H9 (cell line): Measurements from ENCODE around the gene TRAF5. TPM values are rescaled to one million over a fixed set of nuclear protein-coding genes. Genes with fewer than 3 reads are reported as not detected.

ENCODE experiments used
- DNase-seq: peaks from one replicate; pipeline ENCODE4 v3.0.0-alpha.2; 2017
- H2AFZ ChIP-seq: one replicate; pipeline ENCODE4 v1.6.1; 2013; ENCODE audit warnings: mild to moderate bottlenecking, low read length, control low read depth, moderate library complexity
- H2AK5ac ChIP-seq: 2 replicates; pipeline ENCODE4 v1.6.1; 2013; ENCODE audit warnings: low read length, control low read depth, mixed read lengths; ENCODE audit not compliant: insufficient read length
- H2BK120ac ChIP-seq: one replicate; pipeline ENCODE4 v1.6.1; 2013; ENCODE audit warnings: low read depth, mild to moderate bottlenecking, low read length, control low read depth, inconsistent platforms; ENCODE audit not compliant: poor library complexity, severe bottlenecking
- H2BK12ac ChIP-seq: 2 replicates; pipeline ENCODE4 v1.6.1; 2013; ENCODE audit warnings: low read length, control low read depth, mixed read lengths, low read depth; ENCODE audit not compliant: insufficient read length
- H2BK15ac ChIP-seq: 2 replicates; pipeline ENCODE4 v1.6.1; 2013; ENCODE audit warnings: low read depth, low read length, control low read depth
- H2BK20ac ChIP-seq: one replicate; pipeline ENCODE4 v1.6.1; 2013; ENCODE audit warnings: low read depth, mild to moderate bottlenecking, low read length, control low read depth, inconsistent platforms; ENCODE audit not compliant: poor library complexity, severe bottlenecking
- H2BK5ac ChIP-seq: 2 replicates; pipeline ENCODE4 v1.6.1; 2013; ENCODE audit warnings: low read length, control low read depth, mixed read lengths; ENCODE audit not compliant: insufficient read length
- H3K14ac ChIP-seq: 2 replicates; pipeline ENCODE4 v1.6.1; 2013; ENCODE audit warnings: low read length, control low read depth; ENCODE audit not compliant: insufficient read depth
- H3K18ac ChIP-seq: 2 replicates; pipeline ENCODE4 v1.6.1; 2013; ENCODE audit warnings: low read depth, mild to moderate bottlenecking, mixed read lengths, low read length, control low read depth; ENCODE audit not compliant: insufficient read length
- H3K23ac ChIP-seq: 2 replicates; pipeline ENCODE4 v1.6.1; 2013; ENCODE audit warnings: low read length, control low read depth, mixed read lengths, low read depth; ENCODE audit not compliant: insufficient read length
- H3K23me2 ChIP-seq: 2 replicates; pipeline ENCODE4 v1.6.1; 2013; ENCODE audit warnings: low read depth, mild to moderate bottlenecking, mixed read lengths, low read length, control low read depth; ENCODE audit not compliant: insufficient read length, poor library complexity, severe bottlenecking
- H3K27ac ChIP-seq: 2 replicates; pipeline ENCODE4 v1.5.1; 2013; ENCODE audit warnings: low read length, control low read depth, mixed read lengths, low read depth; ENCODE audit not compliant: insufficient read length
- H3K27me3 ChIP-seq: 2 replicates; pipeline ENCODE4 v1.6.1; 2013; ENCODE audit warnings: low read length, control low read depth, inconsistent platforms; ENCODE audit not compliant: insufficient read depth
- H3K4ac ChIP-seq: 2 replicates; pipeline ENCODE4 v1.6.1; 2013; ENCODE audit warnings: low read depth, mild to moderate bottlenecking, control low read depth, inconsistent platforms, low read length, moderate library complexity
- H3K4me1 ChIP-seq: 2 replicates; pipeline ENCODE4 v1.6.1; 2013; ENCODE audit warnings: low read length, control low read depth, inconsistent platforms; ENCODE audit not compliant: insufficient read depth
- H3K4me2 ChIP-seq: 2 replicates; pipeline ENCODE4 v1.6.1; 2013; ENCODE audit warnings: low read length, control low read depth, mixed read lengths; ENCODE audit not compliant: insufficient read length, insufficient read depth
- H3K56ac ChIP-seq: 2 replicates; pipeline ENCODE4 v1.6.1; 2013; ENCODE audit warnings: low read depth, mild to moderate bottlenecking, mixed read lengths, low read length, control low read depth; ENCODE audit not compliant: insufficient read length
- H3K79me1 ChIP-seq: 2 replicates; pipeline ENCODE4 v1.6.1; 2013; ENCODE audit warnings: low read depth, mild to moderate bottlenecking, moderate library complexity, low read length, control low read depth, inconsistent platforms; ENCODE audit not compliant: insufficient read depth, poor library complexity, severe bottlenecking
- H3K79me2 ChIP-seq: 2 replicates; pipeline ENCODE4 v1.6.1; 2013; ENCODE audit warnings: low read length, control low read depth, inconsistent platforms; ENCODE audit not compliant: insufficient read depth
- H3K9ac ChIP-seq: 2 replicates; pipeline ENCODE4 v1.6.1; 2013; ENCODE audit warnings: low read length, control low read depth, mixed read lengths; ENCODE audit not compliant: insufficient read length; ENCODE audit errors: extremely low read depth
- H3K9me3 ChIP-seq: one replicate; pipeline ENCODE4 v1.6.1; 2013; ENCODE audit warnings: low read depth, low read length, inconsistent platforms; ENCODE audit not compliant: control insufficient read depth
- H3T11ph ChIP-seq: one replicate; pipeline ENCODE4 v1.6.1; 2013; ENCODE audit warnings: mild to moderate bottlenecking, low read length, control low read depth, inconsistent platforms
- H4K20me1 ChIP-seq: one replicate; pipeline ENCODE4 v1.6.1; 2013; ENCODE audit not compliant: control insufficient read depth, insufficient read length, insufficient read depth
- H4K5ac ChIP-seq: 2 replicates; pipeline ENCODE4 v1.6.1; 2013; ENCODE audit warnings: low read depth, mild to moderate bottlenecking, mixed read lengths, low read length, control low read depth; ENCODE audit not compliant: insufficient read length
- H4K8ac ChIP-seq: replicated peaks from 2 replicates; pipeline ENCODE4 v1.6.1; 2013; ENCODE audit warnings: low read length, control low read depth, mixed read lengths, low read depth; ENCODE audit not compliant: insufficient read length
- H4K91ac ChIP-seq: 2 replicates; pipeline ENCODE4 v1.6.1; 2013; ENCODE audit warnings: low read depth, mild to moderate bottlenecking, moderate library complexity, mixed read lengths, low read length, control low read depth; ENCODE audit not compliant: insufficient read length
- H3K27ac Mint-ChIP-seq, 3 experiments: 2 replicates in 2 of 3; 3 replicates in 1 of 3; pipeline ENCODE4 v1.8.0; 2020 to 2021; ENCODE audit warnings: mixed read lengths in 3 of 3, mild to moderate bottlenecking in 1 of 3, moderate library complexity in 1 of 3
- H3K27me3 Mint-ChIP-seq: 2 replicates; pipeline ENCODE4 v1.8.0; 2021; ENCODE audit warnings: low read depth, mild to moderate bottlenecking, moderate library complexity, mixed read lengths
- H3K36me3 Mint-ChIP-seq, 3 experiments: 2 replicates in 2 of 3; 3 replicates in 1 of 3; pipeline ENCODE4 v1.8.0; 2020 to 2021; ENCODE audit warnings: low read depth in 3 of 3, mixed read lengths in 3 of 3; ENCODE audit not compliant: insufficient read depth in 1 of 3
- H3K4me1 Mint-ChIP-seq, 2 experiments: 2 replicates each; pipeline ENCODE4 v1.8.0; 2020; ENCODE audit warnings: mixed read lengths in 2 of 2
- H3K4me3 Mint-ChIP-seq, 2 experiments: 2 replicates in 1 of 2; 3 replicates in 1 of 2; pipeline ENCODE4 v1.8.0; 2020 to 2021; ENCODE audit warnings: mild to moderate bottlenecking in 2 of 2, mixed read lengths in 2 of 2, moderate library complexity in 1 of 2
- H3K9me3 Mint-ChIP-seq, 2 experiments: 2 replicates in 1 of 2; 3 replicates in 1 of 2; pipeline ENCODE4 v1.8.0; 2020; ENCODE audit warnings: mild to moderate bottlenecking in 2 of 2, mixed read lengths in 2 of 2, moderate library complexity in 1 of 2
- CTCF ChIP-seq: fragments of 200-600 bp; sonication (generic); conservative IDR thresholded peaks from 3 replicates; pipeline ENCODE4 v1.8.0; 2021; ENCODE audit warnings: antibody characterized with exemption, mild to moderate bottlenecking
- WGBS: extraction: QIAGEN DNeasy Blood & Tissue Kit; methylation state at CpG from one replicate; pipeline ENCODE4 v1.1.7; 2013; ENCODE audit warnings: missing lambda C conversion rate, low lambda C conversion rate, mixed read lengths; ENCODE audit not compliant: insufficient read length; ENCODE audit errors: extremely low coverage; 5-methylcytosine and 5-hydroxymethylcytosine counted together
- total RNA-seq: library from RNA; stranded (reverse); gene quantifications from 2 replicates; pipeline ENCODE4 v1.2.1, GENCODE V29; 2021

Gene TRAF5
- total RNA-seq, 1 experiment from 2014 or later, result 19.1 TPM

DNA sequence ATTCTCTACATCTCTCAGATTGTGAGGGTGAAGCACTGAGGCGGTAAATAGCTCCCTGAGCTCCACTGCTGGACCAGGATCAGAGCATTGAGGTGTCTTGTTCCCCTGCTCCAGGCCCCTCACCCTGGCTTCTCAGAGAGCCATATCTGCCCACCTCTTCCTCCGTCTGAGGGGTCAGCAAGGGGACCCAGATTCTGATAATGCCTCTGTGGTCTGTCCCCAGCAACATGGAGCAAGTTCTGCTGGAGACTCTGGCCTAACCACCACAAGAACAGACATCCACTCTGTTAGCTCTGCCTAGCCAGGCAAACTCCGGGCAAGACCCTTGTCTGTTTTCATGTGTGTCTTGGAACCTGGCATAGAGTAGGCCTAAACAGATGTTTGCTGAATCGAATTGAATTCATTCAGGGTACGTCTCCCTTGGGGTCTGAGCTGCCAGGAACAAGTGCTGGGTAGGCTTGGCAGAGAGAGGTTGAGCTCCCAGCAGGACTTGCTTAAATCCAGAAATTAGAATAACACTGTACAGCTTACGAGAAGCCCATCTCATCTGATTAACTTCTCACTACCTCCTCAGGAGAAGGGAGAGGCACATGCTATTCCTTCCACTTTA, 2.3 kb downstream of the TRAF5 start:
- Histone ChIP-seq H3K79me2 (peaks cover 3% of the 10 kb centered on the region; the same call in 1 of the 2 replicates), H3K23me2 (peaks cover 14% of the 10 kb centered on the region), H3T11ph (no peak overlapping the region), H2BK5ac (no peak overlapping the region), H3K4ac (no peak overlapping the region), H2BK15ac (no peak overlapping the region), H2BK12ac (no peak overlapping the region), H2BK120ac (no peak overlapping the region), H3K9ac (no peak overlapping the region), H3K14ac (no peak overlapping the region), H2AK5ac (no peak overlapping the region), H4K20me1 (no peaks in the 10 kb centered on the region), H3K4me2 (no peak overlapping the region), H3K79me1 (no peaks in the 10 kb centered on the region), H2AFZ (no peak overlapping the region), H2BK20ac (no peak overlapping the region), H3K23ac (no peak overlapping the region), H4K8ac (no peak overlapping the region), H4K5ac (no peak overlapping the region), H3K18ac (no peak overlapping the region), H3K27me3 (no peaks in the 10 kb centered on the region), H3K9me3 (no peaks in the 10 kb centered on the region), H3K56ac (no peak overlapping the region), H3K27ac (no peak overlapping the region), H4K91ac (no peak overlapping the region), H3K4me1 (peaks cover 11% of the 10 kb centered on the region; the same call in 1 of the 2 replicates)
- no peak overlapping the region; a peak in 1 of 5 replicates for H3K4me3 Mint-ChIP-seq
- no peak for TF ChIP-seq CTCF
- no peak overlapping the region; a peak in 1 of 7 replicates for H3K27ac Mint-ChIP-seq
- H3K36me3 Mint-ChIP-seq, result peaks cover 0 to 14% (median 3%) of the 10 kb centered on the region in 3 experiments; a peak in 5 of 7 replicates
- peak; percentile 17 for DNase-seq
- peaks cover 53 to 57% of the 10 kb centered on the region in 2 experiments for H3K4me1 Mint-ChIP-seq
- H3K9me3 Mint-ChIP-seq, result no peaks in the 10 kb centered on the region
- peaks cover 22% of the 10 kb centered on the region for H3K27me3 Mint-ChIP-seq
- no CpG with 5 or more reads among the region's 6 CpGs for WGBS
